Measurements from ENCODE around the gene RAMP1. TPM values are rescaled to one million over a fixed set of nuclear protein-coding genes. Genes with fewer than 3 reads are reported as not detected.

RAMP1 gene
- total RNA-seq, 1 donor from 2014 or later = 2.1 TPM

GRCh38 chr2:237927135-237927534 lies 67.7 kb downstream of the RAMP1 start:
- no peaks in the 10 kb centered on the region for H3K36me3 Mint-ChIP-seq
- H3K27me3 Mint-ChIP-seq (ENCODE audit: low read depth) = peaks cover 7% of the 10 kb centered on the region
- H3K27ac Mint-ChIP-seq = no peak overlapping the region
- no peak for DNase-seq (ENCODE audit: low spot score in 2 of 2, unreplicated experiment in 2 of 2)
- peaks cover 15% of the 10 kb centered on the region for H3K9me3 Mint-ChIP-seq
- no peak overlapping the region for H3K4me3 Mint-ChIP-seq
- no peak for TF ChIP-seq CTCF (IDR thresholded peaks at IDR 0.05; ENCODE audit: unreplicated experiment)
- no peaks in the 10 kb centered on the region for H3K4me1 Mint-ChIP-seq

GRCh38 chr2:237927986-237928385 lies 68.6 kb downstream of the RAMP1 start:
- no peak for TF ChIP-seq CTCF (IDR thresholded peaks at IDR 0.05; ENCODE audit: unreplicated experiment)
- peaks cover 5% of the 10 kb centered on the region for H3K27me3 Mint-ChIP-seq (ENCODE audit: low read depth)
- peaks cover 15% of the 10 kb centered on the region for H3K9me3 Mint-ChIP-seq
- H3K4me3 Mint-ChIP-seq = no peak overlapping the region
- no peaks in the 10 kb centered on the region for H3K36me3 Mint-ChIP-seq
- no peaks in the 10 kb centered on the region for H3K4me1 Mint-ChIP-seq
- DNase-seq (ENCODE audit: low spot score in 2 of 2, unreplicated experiment in 2 of 2) = no peak
- no peak overlapping the region for H3K27ac Mint-ChIP-seq

- H3K36me3 Mint-ChIP-seq = no peaks in the 10 kb centered on the region
- H3K27me3 Mint-ChIP-seq (ENCODE audit: low read depth) = peaks cover 5% of the 10 kb centered on the region
- H3K9me3 Mint-ChIP-seq = peaks cover 15% of the 10 kb centered on the region
- TF ChIP-seq CTCF (IDR thresholded peaks at IDR 0.05; ENCODE audit: unreplicated experiment) = no peak
- no peak overlapping the region for H3K4me3 Mint-ChIP-seq
- DNase-seq (ENCODE audit: low spot score in 2 of 2, unreplicated experiment in 2 of 2) = no peak
- no peaks in the 10 kb centered on the region for H3K4me1 Mint-ChIP-seq
- no peak overlapping the region for H3K27ac Mint-ChIP-seq
Measured at GRCh38 chr2:237929979-237930378, 70.6 kb downstream of the RAMP1 start.

- peaks cover 2% of the 10 kb centered on the region for H3K4me1 Mint-ChIP-seq
- no peaks in the 10 kb centered on the region for H3K36me3 Mint-ChIP-seq
- H3K27me3 Mint-ChIP-seq (ENCODE audit: low read depth) = peaks cover 5% of the 10 kb centered on the region
- H3K27ac Mint-ChIP-seq = no peak overlapping the region
- DNase-seq (ENCODE audit: low spot score in 2 of 2, unreplicated experiment in 2 of 2) = no peak
- H3K9me3 Mint-ChIP-seq = peaks cover 15% of the 10 kb centered on the region
- no peak overlapping the region for H3K4me3 Mint-ChIP-seq
- TF ChIP-seq CTCF (IDR thresholded peaks at IDR 0.05; ENCODE audit: unreplicated experiment) = no peak
Measured at GRCh38 chr2:237931205-237931721, 71.8 kb downstream of the RAMP1 start.

- peaks cover 2% of the 10 kb centered on the region for H3K27me3 Mint-ChIP-seq (ENCODE audit: low read depth)
- no peaks in the 10 kb centered on the region for H3K36me3 Mint-ChIP-seq
- H3K4me3 Mint-ChIP-seq = no peak overlapping the region
- TF ChIP-seq CTCF (IDR thresholded peaks at IDR 0.05; ENCODE audit: unreplicated experiment) = no peak
- peaks cover 2% of the 10 kb centered on the region for H3K4me1 Mint-ChIP-seq
- H3K9me3 Mint-ChIP-seq = peaks cover 14% of the 10 kb centered on the region
- no peak overlapping the region for H3K27ac Mint-ChIP-seq
- no peak for DNase-seq (ENCODE audit: low spot score in 2 of 2, unreplicated experiment in 2 of 2)
Measured at GRCh38 chr2:237932731-237933131, 73.3 kb downstream of the RAMP1 start.

GRCh38 chr2:237934186-237934585 lies 74.8 kb downstream of the RAMP1 start:
- H3K4me3 Mint-ChIP-seq = no peak overlapping the region
- no peak overlapping the region for H3K27ac Mint-ChIP-seq
- H3K4me1 Mint-ChIP-seq = peaks cover 2% of the 10 kb centered on the region
- H3K27me3 Mint-ChIP-seq (ENCODE audit: low read depth) = no peaks in the 10 kb centered on the region
- peaks cover 13% of the 10 kb centered on the region for H3K9me3 Mint-ChIP-seq
- no peak for DNase-seq (ENCODE audit: low spot score in 2 of 2, unreplicated experiment in 2 of 2)
- H3K36me3 Mint-ChIP-seq = no peaks in the 10 kb centered on the region
- no peak for TF ChIP-seq CTCF (IDR thresholded peaks at IDR 0.05; ENCODE audit: unreplicated experiment)
